ENCODE measurements around the gene SP1. TPM values are rescaled to one million over a fixed set of nuclear protein-coding genes. Genes with fewer than 3 reads are reported as not detected.

Gene SP1
- total and polyA plus RNA-seq, 9 of the 15 experiments (the other 6 are each of a cell fraction or from before 2014, with no cell fraction given) = 8.0 to 65.5 (median 41.6) TPM

GRCh38 chr12:53379389-53380103 is 430 bp upstream of the SP1 start (continued):
- TF ChIP-seq ZMIZ1 (IDR thresholded peaks at IDR 0.05; ENCODE audit: low read depth in 2 of 2, low read length in 2 of 2) (no peak), OTX1 (CRISPR knock-in tag; IDR thresholded peaks at IDR 0.05) (no peak), CREB1 (IDR thresholded peaks at IDR 0.05) (peak; percentile 78), CREB1 (CRISPR knock-in tag; IDR thresholded peaks at IDR 0.05) (peak; percentile 83), ETV1 (tag; conservative IDR thresholded peaks at IDR 0.05; ENCODE audit: low read depth) (no peak), ZNF398 (CRISPR knock-in tag; IDR thresholded peaks at IDR 0.05) (no peak), ZFP1 (CRISPR knock-in tag; IDR thresholded peaks at IDR 0.05) (no peak), IFI16 (CRISPR knock-in tag; IDR thresholded peaks at IDR 0.05) (no peak), USF1 (CRISPR knock-in tag; IDR thresholded peaks at IDR 0.05) (no peak), SOX6 (IDR thresholded peaks at IDR 0.05) (no peak), ATF6 (CRISPR knock-in tag; IDR thresholded peaks at IDR 0.05) (no peak), USF2 (CRISPR knock-in tag; IDR thresholded peaks at IDR 0.05) (no peak), EGR1 (conservative IDR thresholded peaks at IDR 0.05) (peak; percentile 12), DIDO1 (tag; IDR thresholded peaks at IDR 0.05; ENCODE audit: low read depth) (no peak), GABPB2 (CRISPR knock-in tag; conservative IDR thresholded peaks at IDR 0.05) (no peak), KLF13 (tag; IDR thresholded peaks at IDR 0.05; ENCODE audit: borderline replicate concordance, low read depth) (peak; percentile 41; the same call in 1 of the 2 replicates), JUND (IDR thresholded peaks at IDR 0.05; ENCODE audit: borderline replicate concordance, low read depth, low read length) (peak; percentile 34; the same call in 1 of the 2 replicates), JUND (tag; IDR thresholded peaks at IDR 0.05; ENCODE audit: borderline replicate concordance, low read depth, low read length) (peak; percentile 50; the same call in 1 of the 3 replicates), ASH1L (IDR thresholded peaks at IDR 0.05; ENCODE audit: borderline replicate concordance, low read depth, partially characterized antibody) (peak; percentile 100)
